PC-9 (cell line): ENCODE results near the gene ICE2. TPM values are rescaled to one million over a fixed set of nuclear protein-coding genes. Genes with fewer than 3 reads are reported as not detected.

ENCODE experiments used
- BruUV-seq: library from RNA; stranded (reverse); fragments of 400-500 nt; replicated peaks from 2 replicates; lab custom pipeline; 2021; lab: Mats Ljungman, UMichigan
- CTCF ChIA-PET: fragments of 300-600 bp; sonication (Branson Sonifier 250); formaldehyde crosslinking; loops from one replicate; lab custom pipeline; 2022; ENCODE audit warnings: antibody characterized with exemption; lab: Charles Lee
- POLR2A ChIA-PET: fragments of 300-600 bp; sonication (Branson Sonifier 250); formaldehyde crosslinking; loops from one replicate; lab custom pipeline; 2022; ENCODE audit warnings: antibody characterized with exemption; ENCODE audit not compliant: unreplicated experiment; lab: Charles Lee
- DNase-seq, 2 experiments: peaks; one replicate each; pipeline versions ENCODE4 v3.0.0 to v3.0.0-alpha.2; 2015 to 2022; ENCODE audit warnings: mixed read lengths in 1 of 2
- H2AFZ ChIP-seq: fragments of 200-600 bp; sonication (generic); 2 replicates; pipeline ENCODE4 v1.8.1; 2017; ENCODE audit warnings: antibody characterized with exemption
- H3F3A ChIP-seq: fragments of 200-600 bp; sonication (generic); 2 replicates; pipeline ENCODE4 v1.8.1; 2017; ENCODE audit warnings: antibody characterized with exemption, mild to moderate bottlenecking, low read depth; ENCODE audit not compliant: insufficient read depth
- H3K27ac ChIP-seq: fragments of 200-600 bp; sonication (generic); 2 replicates; pipeline ENCODE4 v1.6.1; 2016; ENCODE audit warnings: mixed run types
- H3K27me3 ChIP-seq: fragments of 200-600 bp; sonication (generic); 2 replicates; pipeline ENCODE4 v1.6.1; 2016; ENCODE audit warnings: low read depth, mixed run types; ENCODE audit not compliant: insufficient read depth
- H3K36me3 ChIP-seq: fragments of 200-600 bp; sonication (generic); 2 replicates; pipeline ENCODE4 v1.6.1; 2016; ENCODE audit warnings: low read depth, mixed run types
- H3K4me1 ChIP-seq: fragments of 200-600 bp; sonication (generic); replicated peaks from 2 replicates; pipeline ENCODE4 v1.6.1; 2016; ENCODE audit warnings: mixed run types; ENCODE audit not compliant: insufficient read depth
- H3K4me2 ChIP-seq: fragments of 200-600 bp; sonication (generic); 2 replicates; pipeline ENCODE4 v1.6.1; 2017; ENCODE audit warnings: mixed run types
- H3K4me3 ChIP-seq: fragments of 200-600 bp; sonication (generic); 2 replicates; pipeline ENCODE4 v1.6.1; 2016; ENCODE audit warnings: mixed run types
- H3K79me2 ChIP-seq: fragments of 200-600 bp; sonication (generic); 2 replicates; pipeline ENCODE4 v1.6.1; 2017; ENCODE audit warnings: low read depth, mixed run types
- H3K9me2 ChIP-seq: fragments of 200-600 bp; sonication (generic); 2 replicates; pipeline ENCODE4 v1.8.1; 2017; ENCODE audit warnings: mild to moderate bottlenecking; ENCODE audit not compliant: insufficient read depth
- H3K9me3 ChIP-seq: fragments of 200-600 bp; sonication (generic); 2 replicates; pipeline ENCODE4 v1.8.1; 2016; ENCODE audit warnings: low read depth; ENCODE audit not compliant: insufficient read depth
- H4K20me1 ChIP-seq: fragments of 200-600 bp; sonication (generic); 2 replicates; pipeline ENCODE4 v1.8.1; 2017; ENCODE audit not compliant: insufficient read depth
- EZH2 ChIP-seq: fragments of 200-600 bp; sonication (generic); IDR thresholded peaks from 2 replicates; pipeline ENCODE4 v1.8.0; 2017; ENCODE audit warnings: antibody characterized with exemption, low read depth
- intact Hi-C: fragments of 100-400 bp; cut with micrococcal nuclease; formaldehyde crosslinking; loops from one replicate; pipeline ENCODE4 v1.10.0; 2022; ENCODE audit not compliant: unreplicated experiment
- total RNA-seq: library from RNA; stranded (reverse); gene quantifications from 2 replicates; pipeline ENCODE4 v1.2.3, GENCODE V29; 2021
- TF ChIP-seq, protein P1 (sequence below): fragments of 200-600 bp; sonication (generic); conservative IDR thresholded peaks from 2 replicates; pipeline ENCODE4 v1.6.1; 2017; ENCODE audit warnings: mixed run types, antibody characterized with exemption, mild to moderate bottlenecking, moderate library complexity

Gene ICE2
- total RNA-seq, 1 experiment from 2014 or later: 67.5 TPM

DNA sequence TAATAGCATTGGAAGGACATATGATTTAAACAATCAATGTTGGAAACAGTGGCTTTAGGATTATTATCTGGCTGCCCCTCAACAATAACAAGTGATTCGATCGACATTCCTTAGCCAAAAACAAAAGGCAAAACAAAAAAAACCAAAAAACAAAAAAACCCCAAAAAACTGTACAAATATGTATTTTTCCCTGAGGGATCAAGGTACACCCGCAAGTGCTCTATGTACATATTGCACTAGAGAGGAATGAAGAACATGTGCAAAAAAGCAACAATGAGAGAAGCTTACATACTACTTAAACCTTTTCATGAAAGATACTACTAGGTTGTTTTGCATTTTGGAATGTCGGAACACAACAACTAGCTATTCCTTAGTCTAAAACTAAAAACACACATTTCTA is 14.2 kb upstream of the ICE2 start:
- Histone ChIP-seq H3K36me3 (no peaks in the 10 kb centered on the region), H3K79me2 (no peaks in the 10 kb centered on the region), H3K9me2 (no peaks in the 10 kb centered on the region), H3K4me1 (peaks cover 8% of the 10 kb centered on the region), H3K4me3 (no peak overlapping the region), H4K20me1 (no peaks in the 10 kb centered on the region), H2AFZ (no peak overlapping the region), H3K4me2 (no peak overlapping the region), H3K9me3 (no peaks in the 10 kb centered on the region), H3F3A (0 out of 2 replicates have a peak, but pooled peaks cover 1% of the 10 kb centered on the region), H3K27ac (no peak overlapping the region), H3K27me3 (no peaks in the 10 kb centered on the region)
- TF ChIP-seq EZH2: no peak
- TF ChIP-seq, protein P1, sequence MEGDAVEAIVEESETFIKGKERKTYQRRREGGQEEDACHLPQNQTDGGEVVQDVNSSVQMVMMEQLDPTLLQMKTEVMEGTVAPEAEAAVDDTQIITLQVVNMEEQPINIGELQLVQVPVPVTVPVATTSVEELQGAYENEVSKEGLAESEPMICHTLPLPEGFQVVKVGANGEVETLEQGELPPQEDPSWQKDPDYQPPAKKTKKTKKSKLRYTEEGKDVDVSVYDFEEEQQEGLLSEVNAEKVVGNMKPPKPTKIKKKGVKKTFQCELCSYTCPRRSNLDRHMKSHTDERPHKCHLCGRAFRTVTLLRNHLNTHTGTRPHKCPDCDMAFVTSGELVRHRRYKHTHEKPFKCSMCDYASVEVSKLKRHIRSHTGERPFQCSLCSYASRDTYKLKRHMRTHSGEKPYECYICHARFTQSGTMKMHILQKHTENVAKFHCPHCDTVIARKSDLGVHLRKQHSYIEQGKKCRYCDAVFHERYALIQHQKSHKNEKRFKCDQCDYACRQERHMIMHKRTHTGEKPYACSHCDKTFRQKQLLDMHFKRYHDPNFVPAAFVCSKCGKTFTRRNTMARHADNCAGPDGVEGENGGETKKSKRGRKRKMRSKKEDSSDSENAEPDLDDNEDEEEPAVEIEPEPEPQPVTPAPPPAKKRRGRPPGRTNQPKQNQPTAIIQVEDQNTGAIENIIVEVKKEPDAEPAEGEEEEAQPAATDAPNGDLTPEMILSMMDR: no peak
- BruUV-seq: no TSS peak
- intact Hi-C loops: no loop called here
- DNase-seq: no peak
- CTCF ChIA-PET: no interaction called here
- POLR2A ChIA-PET: no interaction called here

DNA sequence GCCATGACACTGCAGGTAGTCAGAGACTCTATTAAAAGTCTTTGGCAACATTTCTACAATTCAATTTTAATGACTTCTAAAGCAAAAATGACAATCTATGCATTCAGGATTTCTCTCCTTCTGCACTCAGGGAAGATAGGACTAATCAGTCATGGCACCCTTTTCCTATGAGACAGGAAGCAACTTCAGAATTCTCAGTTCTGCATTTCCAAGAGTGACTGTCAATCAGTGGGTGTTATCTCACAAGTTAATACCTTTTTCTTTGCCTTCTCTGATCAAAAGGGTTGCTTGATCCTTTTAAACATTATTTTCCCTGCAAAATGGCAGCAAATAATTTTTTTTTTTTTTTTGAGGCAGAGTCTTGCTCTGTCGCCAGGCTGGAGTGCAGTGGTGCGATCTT is 7.8 kb upstream of the ICE2 start:
- Histone ChIP-seq H3K27ac (no peak overlapping the region), H3K4me2 (no peak overlapping the region), H3F3A (0 out of 2 replicates have a peak, but pooled peaks cover 5% of the 10 kb centered on the region), H3K27me3 (no peaks in the 10 kb centered on the region), H3K4me1 (peaks cover 11% of the 10 kb centered on the region), H3K9me2 (no peaks in the 10 kb centered on the region), H3K9me3 (no peaks in the 10 kb centered on the region), H2AFZ (no peak overlapping the region), H3K79me2 (no peaks in the 10 kb centered on the region), H3K36me3 (no peaks in the 10 kb centered on the region), H3K4me3 (no peak overlapping the region), H4K20me1 (no peaks in the 10 kb centered on the region)
- TF ChIP-seq, protein P1: no peak
- no peak for TF ChIP-seq EZH2
- CTCF ChIA-PET: no interaction called here
- BruUV-seq: no TSS peak
- POLR2A ChIA-PET: no interaction called here
- intact Hi-C loops: no loop called here
- no peak for DNase-seq

DNA sequence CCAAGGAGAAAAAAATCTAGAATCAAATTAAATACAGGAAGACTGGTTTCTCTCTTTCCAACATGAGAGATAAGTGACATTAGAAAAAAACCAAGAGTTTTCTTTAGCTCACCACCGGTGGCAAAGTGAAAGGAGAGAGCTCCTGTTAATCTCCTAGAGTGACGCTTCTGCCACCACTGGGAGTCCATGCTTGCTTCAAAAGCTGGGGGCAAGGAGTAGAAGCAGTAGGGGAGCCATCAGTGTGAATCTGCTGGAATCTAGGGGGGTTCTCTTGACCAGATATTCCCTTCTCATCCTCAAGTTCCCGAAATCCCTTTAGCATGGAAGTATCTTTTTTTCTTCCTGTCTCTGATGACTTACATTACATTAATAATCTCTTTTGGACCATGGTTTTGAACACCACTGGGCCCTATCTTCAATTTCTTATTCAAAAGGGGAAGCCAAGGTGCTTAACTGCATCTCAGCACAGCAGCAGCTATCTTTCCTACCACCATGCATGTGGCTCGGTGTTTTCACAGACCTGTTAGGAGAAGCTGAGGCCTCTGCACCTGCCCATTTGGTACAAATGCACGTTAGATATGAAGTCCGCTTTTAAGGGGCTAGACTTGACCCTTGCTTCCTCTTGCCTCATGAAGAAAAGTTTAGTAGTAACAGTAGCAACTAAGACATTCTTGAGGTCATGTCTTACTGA is 6.6 kb upstream of the ICE2 start:
- TF ChIP-seq, protein P1: no peak
- no peak for TF ChIP-seq EZH2
- Histone ChIP-seq H3K27me3 (no peaks in the 10 kb centered on the region), H3K27ac (no peak overlapping the region), H3F3A (0 out of 2 replicates have a peak, but pooled peaks cover 5% of the 10 kb centered on the region), H4K20me1 (no peaks in the 10 kb centered on the region), H2AFZ (no peak overlapping the region), H3K9me2 (no peaks in the 10 kb centered on the region), H3K4me1 (peaks cover 11% of the 10 kb centered on the region), H3K9me3 (no peaks in the 10 kb centered on the region), H3K36me3 (no peaks in the 10 kb centered on the region), H3K4me3 (no peak overlapping the region), H3K4me2 (no peak overlapping the region), H3K79me2 (no peaks in the 10 kb centered on the region)
- no peak for DNase-seq
- ChIA-PET POLR2A (no interaction called here), CTCF (no interaction called here)
- intact Hi-C loops: no loop called here
- BruUV-seq: no TSS peak
